KBM-7 (cell line): ENCODE results near the gene FAM168A.

Experiments used
- DNase-seq: peaks from one replicate; pipeline ENCODE4 v3.0.0-alpha.2; 2015
- in situ Hi-C: fragments of 300-500 bp; cut with MboI; formaldehyde crosslinking; loops from 2 replicates; pipeline ENCODE4 v1.14.3; 2020; ENCODE audit warnings: low sequenced_read_pairs, low pct_unique_long_range_greater_than_20kb, mixed read lengths

The FAM168A gene

DNA sequence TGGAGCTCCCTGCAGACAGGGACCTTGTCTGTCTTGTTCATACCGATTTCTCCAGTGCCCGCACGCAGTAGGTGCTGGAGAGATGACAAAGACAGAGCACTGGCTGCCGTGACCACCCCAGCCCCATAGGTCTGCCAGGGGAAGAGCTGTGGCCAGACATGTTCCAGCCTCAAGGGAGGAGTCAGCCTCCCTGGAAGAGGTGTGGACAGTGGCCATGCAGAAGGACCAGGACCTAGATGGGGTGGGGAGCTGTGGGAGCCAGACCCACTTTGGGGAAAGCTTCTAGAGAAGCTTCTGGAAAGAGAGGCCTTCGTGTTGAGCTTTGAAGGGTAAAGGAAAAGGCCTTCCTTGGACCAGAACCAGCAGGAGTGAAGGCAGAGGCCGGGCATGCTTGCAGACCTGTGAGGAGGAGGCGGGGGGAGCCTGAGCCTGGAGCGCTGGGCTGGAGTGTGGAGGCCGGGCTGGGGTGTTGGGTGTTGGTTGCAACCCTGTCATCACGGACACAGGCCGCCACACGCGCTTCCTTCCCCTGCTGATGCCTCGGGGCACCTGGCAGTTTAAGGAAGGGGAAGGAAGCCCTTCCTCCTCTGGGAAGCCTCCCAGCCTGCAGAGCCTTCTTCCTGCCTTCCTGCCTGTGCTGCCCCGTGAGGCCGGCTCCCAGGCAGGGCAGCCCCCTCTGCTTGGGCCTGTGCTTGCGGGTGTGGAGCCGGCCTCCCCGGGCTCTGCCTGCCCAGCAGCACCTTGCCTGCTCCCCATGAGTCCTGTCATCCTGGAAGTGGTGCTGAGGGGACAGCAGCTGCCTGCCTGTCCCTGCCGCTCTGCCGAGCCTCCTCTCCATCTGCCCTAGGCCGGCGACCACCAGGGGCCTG is 209.4 kb downstream of the FAM168A start:
- in situ Hi-C loops = no loop called here
- DNase-seq = peak; percentile 82

GRCh38 chr11:73387594-73388264 is 210.2 kb downstream of the FAM168A start:
- in situ Hi-C loops = no loop called here
- peak; percentile 50 for DNase-seq

GRCh38 chr11:73386546-73386945 is 211.4 kb downstream of the FAM168A start:
- in situ Hi-C loops = no loop called here

GRCh38 chr11:73386016-73386415 is 211.9 kb downstream of the FAM168A start:
- peak; percentile 68 for DNase-seq
- in situ Hi-C loops = no loop called here

More at GRCh38 chr11:73386546-73386945, 211.4 kb downstream of the FAM168A start:
- no peak for DNase-seq

DNA sequence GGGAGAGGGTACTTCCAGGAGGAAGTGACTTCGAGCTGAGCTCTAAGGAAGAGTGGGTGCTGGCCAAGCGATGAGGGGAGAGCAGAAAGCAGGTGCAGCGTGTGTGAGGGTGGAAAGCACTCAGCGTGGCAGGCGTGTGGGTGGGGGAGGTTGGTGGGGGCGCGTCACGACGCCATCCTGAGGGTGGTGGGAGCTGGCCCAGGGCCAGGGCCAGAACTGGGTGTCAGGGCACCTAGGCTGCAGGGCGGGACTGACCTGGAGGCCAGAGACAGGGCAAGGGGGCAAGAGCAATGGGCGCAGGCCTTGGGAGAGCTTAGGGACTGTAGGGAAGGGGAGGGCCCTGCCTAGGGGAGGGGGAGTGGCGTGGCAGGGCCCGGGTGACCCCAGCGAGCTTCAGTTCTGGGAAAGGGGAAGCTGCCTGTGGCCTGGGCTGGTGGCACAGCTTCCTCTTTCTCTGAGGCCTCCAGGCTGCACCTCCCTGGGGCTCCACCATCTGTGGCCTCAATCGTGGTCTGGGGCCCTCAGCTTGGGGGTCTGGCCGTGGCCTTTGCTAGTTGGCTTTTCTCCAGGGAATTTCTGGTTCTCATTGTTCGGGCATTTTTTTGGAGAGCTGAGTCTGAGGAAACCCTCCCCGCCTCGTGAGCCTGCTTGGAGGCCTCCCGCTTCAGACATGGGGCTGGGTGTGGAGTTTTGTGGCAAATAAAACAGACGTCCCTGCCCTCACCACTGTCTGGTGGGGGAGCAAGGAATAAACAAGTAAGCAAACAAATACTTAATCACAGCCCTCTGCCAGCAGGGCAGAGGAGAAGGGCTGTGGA is 212.8 kb downstream of the FAM168A start:
- in situ Hi-C loops = no loop called here
- peak; percentile 97 for DNase-seq

- in situ Hi-C loops = no loop called here
- no peak for DNase-seq
These were observed 213.4 kb downstream of the FAM168A start for GRCh38 chr11:73384531-73384871.

GRCh38 chr11:73384125-73384441 is 213.8 kb downstream of the FAM168A start:
- in situ Hi-C loops = no loop called here
- DNase-seq = no peak

GRCh38 chr11:73383249-73384124 is 214.4 kb downstream of the FAM168A start:
- in situ Hi-C loops = no loop called here
- DNase-seq = no peak

GRCh38 chr11:73382747-73383146 is 215.2 kb downstream of the FAM168A start:
- DNase-seq = no peak
- in situ Hi-C loops = no loop called here

- in situ Hi-C loops = no loop called here
- no peak for DNase-seq
These were observed 215.7 kb downstream of the FAM168A start for GRCh38 chr11:73382183-73382582.

GRCh38 chr11:73381589-73381988 is 216.3 kb downstream of the FAM168A start:
- no peak for DNase-seq
- in situ Hi-C loops = no loop called here

DNA sequence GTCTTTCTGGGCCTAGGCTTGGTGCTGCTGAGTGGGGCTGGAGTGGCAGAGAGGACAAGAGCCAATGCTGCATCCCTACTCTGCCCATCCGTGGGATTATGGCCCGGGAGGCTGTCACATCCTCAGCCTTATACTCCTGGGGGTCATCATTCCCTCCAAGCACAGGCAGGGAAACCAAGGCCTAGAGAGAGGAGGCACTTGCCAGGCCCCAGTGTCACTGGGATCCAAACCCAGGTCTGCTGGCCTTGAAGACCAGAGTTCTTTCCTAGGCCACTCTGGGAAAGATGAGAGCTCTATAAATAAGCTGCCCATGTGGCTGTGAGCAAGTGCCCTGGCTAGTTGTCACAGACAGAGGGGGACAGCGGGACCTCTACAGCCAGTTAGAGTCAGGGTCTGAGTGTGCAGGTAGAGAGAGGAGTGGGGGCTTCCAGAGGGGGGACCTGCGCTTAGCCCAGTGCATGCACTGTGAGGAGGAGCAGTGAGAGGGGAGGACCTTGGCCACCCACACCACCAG is 217.0 kb downstream of the FAM168A start:
- no peak for DNase-seq
- in situ Hi-C loops = no loop called here

DNA sequence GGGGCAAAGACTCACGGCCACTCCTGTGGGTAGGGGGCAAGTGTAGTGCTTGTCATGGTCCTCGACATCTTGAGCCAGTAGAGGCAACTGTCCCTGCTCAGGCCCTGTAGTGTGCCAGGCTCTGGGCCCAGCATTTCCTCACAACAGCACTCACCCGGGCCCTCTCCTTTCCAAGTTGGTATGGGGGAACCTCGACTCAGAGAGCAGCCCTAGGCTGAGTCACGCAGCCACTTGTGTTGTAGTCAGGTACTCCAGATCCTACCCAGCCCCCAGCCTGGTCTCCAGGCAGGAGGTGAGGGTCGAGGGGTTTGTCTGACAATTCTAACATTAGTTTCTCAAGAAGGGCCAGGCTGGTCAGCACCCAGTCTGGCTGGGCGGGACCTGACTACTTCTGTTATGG is 217.6 kb downstream of the FAM168A start:
- DNase-seq = no peak
- in situ Hi-C loops = no loop called here

GRCh38 chr11:73379189-73379880 is 218.6 kb downstream of the FAM168A start:
- DNase-seq = no peak
- in situ Hi-C loops = no loop called here

DNA sequence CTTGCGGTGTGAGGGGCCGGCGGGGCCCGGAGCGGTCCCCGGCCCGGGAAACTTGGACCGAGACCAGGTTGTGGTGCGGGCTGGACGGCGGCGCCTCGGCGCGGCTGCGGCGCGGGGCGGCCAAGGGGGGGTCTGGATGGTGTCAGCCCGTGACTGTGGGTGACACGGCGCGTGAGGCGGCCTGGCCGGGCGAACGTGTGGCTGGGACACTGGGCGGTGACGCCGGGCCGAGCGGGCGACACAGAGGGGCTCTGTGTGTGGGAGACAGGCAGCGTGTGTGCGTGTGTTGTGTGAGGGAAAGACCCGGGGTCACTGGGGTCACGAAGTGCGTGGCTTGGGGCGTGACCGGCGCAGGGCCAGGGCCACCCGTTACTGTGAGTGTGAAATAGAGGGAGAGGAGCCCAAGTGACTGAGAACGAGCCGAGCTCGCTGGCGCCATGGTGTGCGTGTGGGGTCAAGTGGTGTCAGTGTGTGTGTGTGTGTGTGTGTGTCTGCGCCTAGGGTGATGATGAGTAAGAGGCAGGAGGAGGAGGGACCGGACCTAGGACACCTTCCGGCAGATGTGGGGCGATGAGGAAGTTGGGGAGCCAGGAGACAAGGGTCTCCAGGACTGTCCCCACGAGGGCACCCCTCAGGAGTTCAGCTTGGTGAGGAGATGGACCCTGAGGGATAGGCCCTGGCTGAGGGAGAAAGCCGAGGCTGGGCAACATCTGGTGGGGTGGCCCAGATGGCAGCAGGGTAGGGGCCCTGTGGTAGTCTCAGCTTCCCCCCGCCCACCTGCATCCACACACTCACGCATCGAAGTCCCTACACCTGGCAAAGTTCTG is 220.9 kb downstream of the FAM168A start:
- in situ Hi-C loops = no loop called here
- peak; percentile 84 for DNase-seq

- in situ Hi-C loops = no loop called here
- DNase-seq = peak; percentile 96
These were observed 221.6 kb downstream of the FAM168A start, which contains the start of gene RELT for GRCh38 chr11:73376160-73376802. TSS of gene RELT (plus strand) at chr11:73376399. CDS start at chr11:73389137, 12,738 bp downstream.

DNA sequence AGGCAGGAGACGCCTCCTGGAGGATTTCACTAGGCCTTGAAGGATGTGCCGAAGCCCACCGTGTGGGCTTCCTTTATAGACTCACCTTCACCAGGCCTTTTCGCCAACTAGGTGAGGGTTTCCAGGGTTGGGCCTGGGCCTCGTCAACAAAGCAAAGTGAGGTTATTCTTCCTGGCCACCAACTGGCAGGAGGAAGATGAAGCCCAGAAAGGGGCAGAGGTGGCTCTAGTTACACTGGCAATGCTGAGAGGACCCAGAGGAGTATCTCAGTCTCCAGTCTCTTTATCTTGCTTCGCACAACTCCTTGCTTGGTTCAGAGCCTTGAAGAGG is 222.1 kb downstream of the FAM168A start:
- no peak for DNase-seq
- in situ Hi-C loops = no loop called here
